HAP-1 (cell line): Measurements from ENCODE around the gene DHX35.
"Not testable (repeated sequence)": the region's sequence is repeated elsewhere in the genome, so short reads cannot be mapped to it uniquely, and the experiment has no call there.

Source experiments
- DNase-seq, 2 experiments: peaks; one replicate each; pipeline ENCODE4 v3.0.0-alpha.2; 2016 to 2020; ENCODE audit warnings: low spot score in 2 of 2
- H3K27me3 ChIP-seq: fragments of 250-450 bp; sonication (Bioruptor Pico); 2 replicates; pipeline ENCODE4 v1.5.1; 2020; ENCODE audit warnings: low read depth, mild to moderate bottlenecking, moderate library complexity
- H3K36me3 ChIP-seq: fragments of 250-450 bp; sonication (Bioruptor Pico); replicated peaks from 2 replicates; pipeline ENCODE4 v1.5.1; 2020; ENCODE audit warnings: mild to moderate bottlenecking
- H3K4me1 ChIP-seq: fragments of 250-450 bp; sonication (Bioruptor Pico); 2 replicates; pipeline ENCODE4 v1.5.1; 2020; ENCODE audit warnings: mild to moderate bottlenecking
- H3K4me3 ChIP-seq: fragments of 250-450 bp; sonication (Bioruptor Pico); 2 replicates; pipeline ENCODE4 v1.5.1; 2020; ENCODE audit warnings: mild to moderate bottlenecking, moderate library complexity
- H3K9me3 ChIP-seq: fragments of 250-450 bp; sonication (Bioruptor Pico); 2 replicates; pipeline ENCODE4 v1.5.1; 2020; ENCODE audit warnings: mild to moderate bottlenecking, moderate library complexity
- in situ Hi-C: fragments of 300-500 bp; cut with MboI; formaldehyde crosslinking; loops from 3 replicates; pipeline ENCODE4 v1.14.3; 2020; ENCODE audit warnings: low sequenced_read_pairs, inconsistent platforms, mixed read lengths

DHX35 gene

GRCh38 chr20:38973645-38974044, 11.5 kb downstream of the DHX35 start:
- Histone ChIP-seq H3K9me3 (no peaks in the 10 kb centered on the region), H3K27me3 (no peaks in the 10 kb centered on the region), H3K4me3 (no peak overlapping the region), H3K4me1 (no peaks in the 10 kb centered on the region; the same call in 1 of the 2 replicates), H3K36me3 (peaks cover 15% of the 10 kb centered on the region)
- in situ Hi-C loops, result no loop called here
- no peak for DNase-seq

GRCh38 chr20:38975539-38976120, 13.5 kb downstream of the DHX35 start:
- peaks cover 5% of the 10 kb centered on the region for H3K4me1 ChIP-seq
- H3K4me3 ChIP-seq, result no peak overlapping the region
- no peak for DNase-seq
- peaks cover 9% of the 10 kb centered on the region for H3K36me3 ChIP-seq
- no peaks in the 10 kb centered on the region for H3K9me3 ChIP-seq
- in situ Hi-C loops, result no loop called here
- no peaks in the 10 kb centered on the region for H3K27me3 ChIP-seq

GRCh38 chr20:38979434-38979833, 17.3 kb downstream of the DHX35 start:
- no peak overlapping the region for H3K4me3 ChIP-seq
- DNase-seq, result no peak
- H3K4me1 ChIP-seq, result peaks cover 14% of the 10 kb centered on the region
- H3K9me3 ChIP-seq, result no peaks in the 10 kb centered on the region
- peaks cover 3% of the 10 kb centered on the region; the same call in 1 of the 2 replicates for H3K36me3 ChIP-seq
- no peaks in the 10 kb centered on the region for H3K27me3 ChIP-seq
- in situ Hi-C loops, result no loop called here

GRCh38 chr20:38979842-38980241, 17.7 kb downstream of the DHX35 start:
- no peak overlapping the region for H3K4me3 ChIP-seq
- peaks cover 14% of the 10 kb centered on the region for H3K4me1 ChIP-seq
- H3K27me3 ChIP-seq, result no peaks in the 10 kb centered on the region
- in situ Hi-C loops, result no loop called here
- DNase-seq, result peak in 1 of 2 experiments; percentile 15
- H3K36me3 ChIP-seq, result peaks cover 4% of the 10 kb centered on the region; the same call in 1 of the 2 replicates
- H3K9me3 ChIP-seq, result no peaks in the 10 kb centered on the region

- peak; percentile 16 to 67 for DNase-seq
- H3K4me1 ChIP-seq, result peaks cover 16% of the 10 kb centered on the region
- in situ Hi-C loops, result no loop called here
- H3K9me3 ChIP-seq, result no peaks in the 10 kb centered on the region
- H3K4me3 ChIP-seq, result no peak overlapping the region
- no peaks in the 10 kb centered on the region for H3K27me3 ChIP-seq
- peaks cover 4% of the 10 kb centered on the region; the same call in 1 of the 2 replicates for H3K36me3 ChIP-seq
Observed at GRCh38 chr20:38982291-38982690, 20.1 kb downstream of the DHX35 start.

GRCh38 chr20:38985060-38985459, 22.9 kb downstream of the DHX35 start:
- H3K4me1 ChIP-seq, result peaks cover 17% of the 10 kb centered on the region
- H3K36me3 ChIP-seq, result peaks cover 9% of the 10 kb centered on the region
- no peak overlapping the region for H3K4me3 ChIP-seq
- no peak for DNase-seq
- H3K9me3 ChIP-seq, result no peaks in the 10 kb centered on the region
- no peaks in the 10 kb centered on the region for H3K27me3 ChIP-seq
- in situ Hi-C loops, result no loop called here

GRCh38 chr20:38985603-38986170, 23.5 kb downstream of the DHX35 start:
- H3K9me3 ChIP-seq, result no peaks in the 10 kb centered on the region
- no peaks in the 10 kb centered on the region for H3K27me3 ChIP-seq
- no peak for DNase-seq
- no peak overlapping the region for H3K4me3 ChIP-seq
- H3K36me3 ChIP-seq, result peaks cover 12% of the 10 kb centered on the region
- in situ Hi-C loops, result no loop called here
- H3K4me1 ChIP-seq, result peaks cover 15% of the 10 kb centered on the region

- in situ Hi-C loops, result no loop called here
Observed at GRCh38 chr20:38986663-38987062, 24.5 kb downstream of the DHX35 start.

GRCh38 chr20:38987777-38988176, 25.6 kb downstream of the DHX35 start:
- Histone ChIP-seq H3K27me3 (no peaks in the 10 kb centered on the region), H3K36me3 (peaks cover 15% of the 10 kb centered on the region), H3K4me3 (no peak overlapping the region), H3K4me1 (peaks cover 12% of the 10 kb centered on the region), H3K9me3 (no peaks in the 10 kb centered on the region)
- DNase-seq, result peak in 1 of 2 experiments; percentile 36
- in situ Hi-C loops, result no loop called here

More at GRCh38 chr20:38986663-38987062, 24.5 kb downstream of the DHX35 start:
- H3K9me3 ChIP-seq, result no peaks in the 10 kb centered on the region
- no peak for DNase-seq
- no peaks in the 10 kb centered on the region for H3K27me3 ChIP-seq
- peaks cover 16% of the 10 kb centered on the region for H3K4me1 ChIP-seq
- no peak overlapping the region for H3K4me3 ChIP-seq
- peaks cover 15% of the 10 kb centered on the region for H3K36me3 ChIP-seq

GRCh38 chr20:38990728-38991127, 28.6 kb downstream of the DHX35 start:
- no peak overlapping the region for H3K4me3 ChIP-seq
- H3K27me3 ChIP-seq, result no peaks in the 10 kb centered on the region
- in situ Hi-C loops, result no loop called here
- peaks cover 10% of the 10 kb centered on the region for H3K4me1 ChIP-seq
- peaks cover 11% of the 10 kb centered on the region for H3K36me3 ChIP-seq
- no peaks in the 10 kb centered on the region for H3K9me3 ChIP-seq
- no peak for DNase-seq

- DNase-seq, result no peak
- Histone ChIP-seq H3K4me3 (no peak overlapping the region), H3K36me3 (peaks cover 12% of the 10 kb centered on the region), H3K9me3 (no peaks in the 10 kb centered on the region), H3K4me1 (peaks cover 10% of the 10 kb centered on the region), H3K27me3 (no peaks in the 10 kb centered on the region)
- in situ Hi-C loops, result no loop called here
Observed at GRCh38 chr20:38991814-38992704, 29.9 kb downstream of the DHX35 start.

- no peaks in the 10 kb centered on the region for H3K9me3 ChIP-seq
- in situ Hi-C loops, result no loop called here
- no peaks in the 10 kb centered on the region for H3K27me3 ChIP-seq
- H3K36me3 ChIP-seq, result peaks cover 17% of the 10 kb centered on the region
- no peak for DNase-seq
- H3K4me3 ChIP-seq, result no peak overlapping the region
- H3K4me1 ChIP-seq, result peaks cover 6% of the 10 kb centered on the region
Observed at GRCh38 chr20:38995536-38996044, 33.4 kb downstream of the DHX35 start.

GRCh38 chr20:38996866-38997265, 34.7 kb downstream of the DHX35 start:
- H3K27me3 ChIP-seq, H3K4me1 ChIP-seq, H3K4me3 ChIP-seq, in situ Hi-C loops, H3K9me3 ChIP-seq, DNase-seq: not testable (repeated sequence)
- H3K36me3 ChIP-seq, result peaks cover 24% of the 10 kb centered on the region

GRCh38 chr20:38997622-38998021, 35.5 kb downstream of the DHX35 start:
- H3K9me3 ChIP-seq, result no peaks in the 10 kb centered on the region
- peaks cover 29% of the 10 kb centered on the region for H3K36me3 ChIP-seq
- in situ Hi-C loops, result no loop called here
- DNase-seq, result no peak
- H3K27me3 ChIP-seq, result no peaks in the 10 kb centered on the region
- H3K4me1 ChIP-seq, result no peaks in the 10 kb centered on the region
- H3K4me3 ChIP-seq, result no peak overlapping the region
